Sigmoid colon (tissue), 7 donors: ENCODE results near the gene TEK. TPM values are rescaled to one million over a fixed set of nuclear protein-coding genes. Genes with fewer than 3 reads are reported as not detected.

ENCODE experiments used
- DNase-seq: peaks from one replicate; pipeline ENCODE4 v3.0.0-alpha.2; 2019
- H3K27ac ChIP-seq, 4 donors: fragments of 200-600 bp; sonication (generic); one replicate each; pipeline ENCODE4 v1.5.1; 2016 to 2019; ENCODE audit warnings: mild to moderate bottlenecking in 1 of 4
- H3K27me3 ChIP-seq, 3 donors: fragments of 200-600 bp; sonication (generic); one replicate each; pipeline ENCODE4 v1.5.1; 2019; ENCODE audit warnings: mild to moderate bottlenecking in 1 of 3
- H3K36me3 ChIP-seq, 4 donors: fragments of 200-600 bp; sonication (generic); one replicate each; pipeline ENCODE4 v1.5.1; 2016 to 2019
- H3K4me1 ChIP-seq, 4 donors: fragments of 200-600 bp; sonication (generic); one replicate each; pipeline ENCODE4 v1.5.1; 2017 to 2019
- H3K4me3 ChIP-seq, 4 donors: fragments of 200-600 bp; sonication (generic); one replicate each; pipeline ENCODE4 v1.5.1; 2017 to 2019; ENCODE audit warnings: mild to moderate bottlenecking in 2 of 4, moderate library complexity in 1 of 4
- H3K9me3 ChIP-seq, 4 donors: fragments of 200-600 bp in 3 of 4; sonication (generic) in 3 of 4; one replicate each; pipeline versions ENCODE4 v1.5.1 to v1.6.1; 2013 to 2019
- CTCF ChIP-seq, 4 experiments: fragments of 450-650 bp in 3 of 4; fragments of 200-600 bp in 1 of 4; IDR thresholded peaks; one replicate each; pipeline ENCODE4 v1.5.1; 2016 to 2019; ENCODE audit warnings: antibody characterized with exemption in 4 of 4, mild to moderate bottlenecking in 3 of 4, moderate library complexity in 2 of 4
- EP300 ChIP-seq, 4 donors: sonication (generic); formaldehyde crosslinking; IDR thresholded peaks; one replicate each; pipeline ENCODE4 v1.6.1; 2017; ENCODE audit warnings: antibody characterized with exemption in 4 of 4
- POLR2A ChIP-seq, 2 donors: fragments of 450-650 bp; IDR thresholded peaks; one replicate each; pipeline ENCODE4 v1.6.1; 2016; ENCODE audit warnings: antibody characterized with exemption in 2 of 2, mild to moderate bottlenecking in 2 of 2, moderate library complexity in 2 of 2
- POLR2AphosphoS5 ChIP-seq, 4 donors: sonication (generic); formaldehyde crosslinking; IDR thresholded peaks; one replicate each; pipeline ENCODE4 v1.6.1; 2017; ENCODE audit warnings: antibody characterized with exemption in 4 of 4
- WGBS, 2 donors: extraction: QIAGEN DNeasy Blood & Tissue Kit; methylation state at CpG; one replicate each; pipeline ENCODE4 v1.1.7; 2013; 5-methylcytosine and 5-hydroxymethylcytosine counted together
- intact Hi-C: fragments of 100-400 bp; cut with DNase I; formaldehyde crosslinking; loops from one replicate; pipeline ENCODE4 v1.15.1; 2023
- polyA plus RNA-seq, 3 donors: library from polyadenylated mRNA; stranded (reverse); fragments of 200-250 nt; gene quantifications; one replicate each; pipeline ENCODE4 v1.2.3, GENCODE V29; 2013
- small RNA-seq, 3 donors: library from RNA; depleted of rRNA; stranded (forward); fragments of <200 nt; gene quantifications; one replicate each; pipeline ENCODE3, GENCODE V24; 2016
- total RNA-seq, 4 donors: library from RNA; depleted of rRNA; stranded (reverse); fragments of >200 nt; gene quantifications; one replicate each; pipeline ENCODE4 v1.1.0, GENCODE V29; 2016
- donor health status: healthy with polysubstance abuse.
- donor health status: Bipolar disorder and iron deficiency.
- donor health status: healthy.

Gene TEK
- total and polyA plus RNA-seq, 7 donors: 0.23 to 11.1 (median 5.8) TPM

DNA sequence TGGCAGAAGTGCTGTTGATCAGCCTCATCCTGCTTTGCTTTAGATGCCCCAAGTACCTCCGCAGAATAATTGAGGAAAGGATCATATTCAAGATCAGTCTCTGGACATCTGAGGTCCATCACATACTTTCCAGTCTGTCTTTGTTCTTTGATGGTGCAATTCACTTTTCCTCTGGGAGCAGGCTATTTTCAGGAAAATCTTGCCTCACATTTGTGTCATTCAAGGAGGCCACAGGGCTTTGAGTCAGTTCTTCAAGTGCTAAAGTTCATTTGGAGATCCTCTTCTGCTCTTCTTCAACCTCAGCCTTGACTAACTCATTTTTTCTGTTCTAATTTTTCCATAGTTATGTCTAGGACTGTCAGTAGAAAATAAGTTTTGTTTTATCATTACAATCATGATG is 169.3 kb downstream of the TEK start:
- Histone ChIP-seq H3K4me3 (no peak overlapping the region), H3K9me3 (no peaks in the 10 kb centered on the region), H3K27ac (no peak overlapping the region), H3K36me3 (no peaks in the 10 kb centered on the region), H3K4me1 (peaks cover 0 to 11% (median 8%) of the 10 kb centered on the region in 4 donors), H3K27me3 (no peaks in the 10 kb centered on the region)
- 92 to 95% methylated on average over 1 of the region's 1 CpG for WGBS, 2 donors
- intact Hi-C loops: no loop called here
- TF ChIP-seq EP300 (IDR thresholded peaks at IDR 0.05) (no peak), POLR2A (IDR thresholded peaks at IDR 0.05) (no peak), CTCF (IDR thresholded peaks at IDR 0.05) (no peak), POLR2AphosphoS5 (IDR thresholded peaks at IDR 0.05) (peak in 2 of 4 donors; percentile 50 to 51)
- no peak for DNase-seq

DNA sequence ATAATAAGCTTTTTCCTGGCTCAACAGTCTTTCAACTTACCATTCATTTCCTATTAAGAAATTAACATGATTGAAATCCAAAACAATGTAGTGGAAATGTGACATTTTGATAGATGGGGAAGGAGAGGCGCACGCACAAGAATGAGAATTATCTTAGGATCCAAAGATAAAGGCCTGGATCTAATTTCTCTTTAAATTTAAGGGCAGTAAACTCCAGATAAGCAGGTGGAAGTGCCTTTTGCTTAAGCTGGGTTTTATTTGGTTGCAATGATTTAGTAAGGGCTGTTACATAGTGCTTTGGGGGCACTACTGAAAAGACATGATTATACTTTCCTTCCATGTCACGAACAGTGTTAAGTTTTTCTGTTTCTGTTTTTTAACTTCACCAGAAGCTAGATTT is 170.6 kb downstream of the TEK start:
- H3K4me1 ChIP-seq: peaks cover 0 to 11% (median 8%) of the 10 kb centered on the region in 4 donors
- no peak overlapping the region for H3K4me3 ChIP-seq
- no peak overlapping the region for H3K27ac ChIP-seq
- no peaks in the 10 kb centered on the region for H3K9me3 ChIP-seq
- intact Hi-C loops: no loop called here
- no peak for DNase-seq
- H3K36me3 ChIP-seq: no peaks in the 10 kb centered on the region
- TF ChIP-seq CTCF (IDR thresholded peaks at IDR 0.05) (no peak), POLR2AphosphoS5 (IDR thresholded peaks at IDR 0.05) (no peak), POLR2A (IDR thresholded peaks at IDR 0.05) (no peak), EP300 (IDR thresholded peaks at IDR 0.05) (no peak)
- WGBS, 2 donors: 85 to 86% methylated on average over 3 of the region's 3 CpGs
- H3K27me3 ChIP-seq: no peaks in the 10 kb centered on the region

Small RNA genes within 50 kb of the gene (small RNA-seq; reads per million reads assigned to genes)
- gene AL355433.1: 0 reads per million in 3 donors
- gene RNA5SP280: 0 reads per million in 3 donors

Other genes starting within 250 kb of the TEK start
- 10 to 100 TPM; 10.2 to 18.2 (median 11.5) TPM for gene CAAP1, start 216.4 kb upstream of the TEK start, total RNA-seq
- gene CAAP1, start 216.4 kb upstream of the TEK start, polyA plus RNA-seq: 10 to 100 TPM; 16.4 to 19.2 (median 18.3) TPM
- 10 to 100 TPM; 20.8 to 32.1 (median 28.0) TPM for gene PLAA, start 162.0 kb upstream of the TEK start, total RNA-seq
- 10 to 100 TPM; 13.9 to 16.2 (median 15.3) TPM for gene PLAA, start 162.0 kb upstream of the TEK start, polyA plus RNA-seq
- gene IFT74, start 152.8 kb upstream of the TEK start, total RNA-seq: 10 to 100 TPM; 14.1 to 22.5 (median 18.2) TPM
- gene IFT74, start 152.8 kb upstream of the TEK start, polyA plus RNA-seq: 10 to 100 TPM in 2 of 3 donors, 1 to 10 TPM in 1; 9.6 to 15.7 (median 10.1) TPM
- under 1 TPM in 1 of 4 donors, not detected in 3; 0.83 TPM for gene LRRC19, start 103.6 kb upstream of the TEK start, total RNA-seq
- 10 to 100 TPM; 13.8 to 25.9 (median 17.1) TPM for gene LRRC19, start 103.6 kb upstream of the TEK start, polyA plus RNA-seq
- under 1 TPM in 1 of 4 donors, not detected in 3; 0.71 TPM for gene EQTN, start 187.9 kb downstream of the TEK start, total RNA-seq
- under 1 TPM in 1 of 3 donors, not detected in 2; 0.17 TPM for gene EQTN, start 187.9 kb downstream of the TEK start, polyA plus RNA-seq